ENCODE data around the gene THOC6.
"Not testable (repeated sequence)": the region's sequence is repeated elsewhere in the genome, so short reads cannot be mapped to it uniquely, and the experiment has no call there.

The THOC6 gene

DNA sequence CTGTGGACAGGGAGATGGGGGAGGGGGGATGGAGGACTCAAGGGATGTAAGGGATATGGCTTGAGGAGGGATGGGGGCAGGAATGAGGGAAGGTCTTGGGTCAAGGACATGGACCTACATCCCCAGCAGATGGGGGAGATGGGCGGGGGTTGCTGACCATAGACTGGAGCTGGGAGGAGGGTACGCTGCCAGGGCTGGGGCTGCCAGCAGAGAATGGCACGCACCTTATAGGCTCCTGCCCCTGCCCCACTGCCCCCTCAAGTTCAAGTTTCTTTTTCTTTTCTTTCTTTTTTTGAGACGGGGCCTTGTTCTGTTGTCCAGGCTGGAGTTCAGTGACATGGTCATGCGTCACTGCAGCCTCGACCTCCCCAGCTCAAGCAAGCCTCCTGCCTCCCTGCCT is 52.1 kb downstream of the THOC6 start:
- not testable (repeated sequence) for DNase-seq

- DNase-seq, result no peak
Measured at GRCh38 chr16:3076577-3076976, 52.7 kb downstream of the THOC6 start.

Measured in DMS79 treated with DMSO at 0.1 percent for 48 hours (cell line).